Endodermal cell (in vitro differentiated cells): ENCODE data around the gene TRIM2. TPM values are rescaled to one million over a fixed set of nuclear protein-coding genes. Genes with fewer than 3 reads are reported as not detected.

Experiments
- DNase-seq: peaks from one replicate; pipeline ENCODE4 v3.0.0-alpha.2; 2017
- H3K27ac ChIP-seq: 2 replicates; pipeline ENCODE4 v1.5.1; 2013; ENCODE audit warnings: mild to moderate bottlenecking, low read depth, low read length, moderate library complexity
- H3K27me3 ChIP-seq: 2 replicates; pipeline ENCODE4 v1.6.1; 2013; ENCODE audit warnings: mild to moderate bottlenecking, low read length, moderate library complexity; ENCODE audit not compliant: insufficient read depth, control insufficient read depth, poor library complexity, severe bottlenecking
- H3K36me3 ChIP-seq: 2 replicates; pipeline ENCODE4 v1.7.0; 2013; ENCODE audit warnings: mild to moderate bottlenecking, low read length, moderate library complexity; ENCODE audit not compliant: control insufficient read depth, insufficient read depth
- H3K4me1 ChIP-seq: one replicate; pipeline ENCODE4 v1.7.0; 2013; ENCODE audit warnings: low read length; ENCODE audit not compliant: control insufficient read depth, insufficient read depth
- H3K4me3 ChIP-seq: 2 replicates; pipeline ENCODE4 v1.5.1; 2013; ENCODE audit warnings: mild to moderate bottlenecking, low read length, moderate library complexity
- H3K9ac ChIP-seq: 2 replicates; pipeline ENCODE4 v1.6.1; 2013; ENCODE audit warnings: mild to moderate bottlenecking, low read length, moderate library complexity; ENCODE audit not compliant: poor library complexity, severe bottlenecking; ENCODE audit errors: extremely low read depth
- H3K9me3 ChIP-seq: 2 replicates; pipeline ENCODE4 v1.6.1; 2013; ENCODE audit warnings: mild to moderate bottlenecking, low read length, moderate library complexity; ENCODE audit not compliant: control insufficient read depth
- H3K27ac Mint-ChIP-seq: 2 replicates; pipeline ENCODE4 v1.8.0; 2020; ENCODE audit warnings: mixed read lengths
- H3K27me3 Mint-ChIP-seq: 2 replicates; pipeline ENCODE4 v1.8.0; 2021; ENCODE audit warnings: mild to moderate bottlenecking, mixed read lengths; ENCODE audit not compliant: insufficient read depth
- H3K36me3 Mint-ChIP-seq: 2 replicates; pipeline ENCODE4 v1.8.0; 2020; ENCODE audit warnings: low read depth, mixed read lengths
- H3K4me1 Mint-ChIP-seq: 2 replicates; pipeline ENCODE4 v1.8.0; 2020; ENCODE audit warnings: mixed read lengths
- H3K4me3 Mint-ChIP-seq: 2 replicates; pipeline ENCODE4 v1.8.0; 2020; ENCODE audit warnings: mild to moderate bottlenecking, moderate library complexity, mixed read lengths
- H3K9me3 Mint-ChIP-seq: 2 replicates; pipeline ENCODE4 v1.8.0; 2020; ENCODE audit warnings: mild to moderate bottlenecking, mixed read lengths
- WGBS, 2 experiments: methylation state at CpG; one replicate each; pipeline versions ENCODE4 v1.1.5 to v1.1.7; 2013; ENCODE audit warnings: missing lambda C conversion rate in 2 of 2, mixed read lengths in 1 of 2; ENCODE audit not compliant: insufficient coverage in 1 of 2, insufficient read length in 1 of 2; 5-methylcytosine and 5-hydroxymethylcytosine counted together
- total RNA-seq, 2 donors: library from RNA; stranded (reverse); fragmentation: NEBNext Ultra II Directional in 1 of 2; extraction: Animal tissue kit (Norgen Biotek cat#: 25700) in 1 of 2; gene quantifications; 2 replicates in 1 of 2; 3 replicates in 1 of 2; pipeline ENCODE4 v1.2.1, GENCODE V29; 2021
- TF ChIP-seq, protein P1 (sequence below): fragments of 200-600 bp; sonication (generic); conservative IDR thresholded peaks from 2 replicates; pipeline ENCODE4 v1.5.0; 2021; ENCODE audit warnings: antibody characterized with exemption, mild to moderate bottlenecking

Gene TRIM2
- total RNA-seq, 2 donors from 2014 or later, result 31.8 to 56.1 TPM

DNA sequence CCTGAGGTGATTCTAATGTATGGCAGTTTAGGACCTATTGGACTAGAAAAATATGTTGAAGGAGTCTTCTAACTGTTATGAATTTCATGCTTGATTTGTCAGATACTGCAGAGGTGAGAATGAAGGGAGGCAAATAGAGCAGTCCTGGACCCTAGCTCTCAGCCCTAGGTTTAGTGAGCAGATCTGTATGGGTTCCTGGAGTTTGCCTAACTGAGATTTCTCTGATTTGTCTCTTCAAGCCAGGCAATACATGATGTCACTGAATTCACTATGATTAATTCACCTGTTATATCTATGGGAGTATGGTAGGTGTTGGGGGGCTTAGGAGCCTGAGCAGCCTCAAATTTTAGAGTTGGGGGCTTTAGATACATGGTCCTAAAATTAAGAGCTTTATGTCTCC, 142.9 kb downstream of the TRIM2 start:
- H3K27me3 ChIP-seq, result no peaks in the 10 kb centered on the region
- peaks cover 6% of the 10 kb centered on the region for H3K36me3 ChIP-seq
- TF ChIP-seq, protein P1, sequence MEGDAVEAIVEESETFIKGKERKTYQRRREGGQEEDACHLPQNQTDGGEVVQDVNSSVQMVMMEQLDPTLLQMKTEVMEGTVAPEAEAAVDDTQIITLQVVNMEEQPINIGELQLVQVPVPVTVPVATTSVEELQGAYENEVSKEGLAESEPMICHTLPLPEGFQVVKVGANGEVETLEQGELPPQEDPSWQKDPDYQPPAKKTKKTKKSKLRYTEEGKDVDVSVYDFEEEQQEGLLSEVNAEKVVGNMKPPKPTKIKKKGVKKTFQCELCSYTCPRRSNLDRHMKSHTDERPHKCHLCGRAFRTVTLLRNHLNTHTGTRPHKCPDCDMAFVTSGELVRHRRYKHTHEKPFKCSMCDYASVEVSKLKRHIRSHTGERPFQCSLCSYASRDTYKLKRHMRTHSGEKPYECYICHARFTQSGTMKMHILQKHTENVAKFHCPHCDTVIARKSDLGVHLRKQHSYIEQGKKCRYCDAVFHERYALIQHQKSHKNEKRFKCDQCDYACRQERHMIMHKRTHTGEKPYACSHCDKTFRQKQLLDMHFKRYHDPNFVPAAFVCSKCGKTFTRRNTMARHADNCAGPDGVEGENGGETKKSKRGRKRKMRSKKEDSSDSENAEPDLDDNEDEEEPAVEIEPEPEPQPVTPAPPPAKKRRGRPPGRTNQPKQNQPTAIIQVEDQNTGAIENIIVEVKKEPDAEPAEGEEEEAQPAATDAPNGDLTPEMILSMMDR, result no peak
- H3K9me3 Mint-ChIP-seq, result no peaks in the 10 kb centered on the region
- no peak overlapping the region for H3K4me3 Mint-ChIP-seq
- H3K27ac Mint-ChIP-seq, result no peak overlapping the region
- no peaks in the 10 kb centered on the region for H3K4me1 ChIP-seq
- H3K27ac ChIP-seq, result no peak overlapping the region
- H3K27me3 Mint-ChIP-seq, result peaks cover 7% of the 10 kb centered on the region
- H3K9ac ChIP-seq, result no peak overlapping the region
- DNase-seq, result no peak
- H3K36me3 Mint-ChIP-seq, result no peaks in the 10 kb centered on the region
- H3K4me1 Mint-ChIP-seq, result peaks cover 22% of the 10 kb centered on the region
- H3K9me3 ChIP-seq, result no peaks in the 10 kb centered on the region
- no peak overlapping the region for H3K4me3 ChIP-seq

DNA sequence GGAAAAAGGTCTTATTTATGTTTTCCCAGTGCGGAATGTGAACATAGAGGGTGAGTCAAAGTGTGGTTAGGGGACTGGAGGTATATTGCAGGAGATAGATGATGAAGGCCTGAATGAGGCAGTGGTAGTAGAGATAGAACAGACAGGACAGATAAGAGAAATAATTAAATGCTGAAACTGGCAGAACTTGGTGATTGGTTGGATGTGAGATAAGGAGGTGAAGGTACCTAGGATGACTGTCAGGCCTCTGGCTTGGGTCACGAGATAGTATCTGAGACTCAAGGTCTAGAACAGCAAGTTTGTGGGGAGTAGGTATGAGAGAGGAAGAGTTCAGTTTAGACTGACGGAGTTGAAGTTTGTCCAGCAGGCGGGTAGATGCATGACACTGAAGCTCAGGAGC, 143.8 kb downstream of the TRIM2 start:
- H3K9ac ChIP-seq, result no peak overlapping the region
- no peak overlapping the region for H3K27ac ChIP-seq
- H3K27me3 Mint-ChIP-seq, result peaks cover 7% of the 10 kb centered on the region
- H3K9me3 ChIP-seq, result no peaks in the 10 kb centered on the region
- H3K4me1 ChIP-seq, result no peaks in the 10 kb centered on the region
- no peaks in the 10 kb centered on the region for H3K36me3 Mint-ChIP-seq
- H3K27me3 ChIP-seq, result no peaks in the 10 kb centered on the region
- 90 to 97% methylated on average over 4 of the region's 4 CpGs for WGBS, 2 experiments
- TF ChIP-seq, protein P1, result no peak
- H3K27ac Mint-ChIP-seq, result no peak overlapping the region
- H3K4me1 Mint-ChIP-seq, result peaks cover 22% of the 10 kb centered on the region
- H3K4me3 ChIP-seq, result no peak overlapping the region
- DNase-seq, result no peak
- H3K9me3 Mint-ChIP-seq, result no peaks in the 10 kb centered on the region
- no peak overlapping the region for H3K4me3 Mint-ChIP-seq
- H3K36me3 ChIP-seq, result peaks cover 6% of the 10 kb centered on the region

DNA sequence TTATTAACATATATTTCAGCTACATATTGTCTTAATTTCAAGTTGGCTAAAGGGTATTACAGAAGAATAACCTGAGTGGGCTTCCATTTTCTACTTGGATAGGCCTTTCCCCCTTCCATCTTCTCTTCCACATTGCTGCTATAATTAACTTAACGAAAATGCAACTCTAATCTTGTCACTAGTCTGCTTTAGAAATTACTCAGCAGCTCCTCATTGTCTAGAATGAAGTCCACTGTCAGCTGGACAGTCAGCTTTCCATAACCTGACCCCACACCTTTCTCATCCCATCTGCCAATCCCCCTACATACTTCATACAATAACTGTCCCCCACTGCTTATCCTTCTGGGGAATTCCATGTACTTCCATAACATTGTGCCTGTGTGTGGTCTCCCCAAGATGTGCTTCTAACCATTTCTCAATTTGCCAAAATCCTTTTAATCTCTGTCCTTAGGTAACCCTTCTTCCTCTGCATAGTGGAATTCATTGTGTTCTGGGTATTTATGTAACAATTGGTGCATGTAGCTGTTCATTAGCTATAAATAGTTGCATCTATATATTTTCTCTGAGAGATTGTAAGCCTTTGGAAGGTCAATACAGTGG, 145.1 kb downstream of the TRIM2 start:
- H3K4me3 ChIP-seq, result no peak overlapping the region
- H3K9me3 Mint-ChIP-seq, result no peaks in the 10 kb centered on the region
- H3K4me3 Mint-ChIP-seq, result no peak overlapping the region
- no peak for DNase-seq
- H3K27me3 Mint-ChIP-seq, result peaks cover 7% of the 10 kb centered on the region
- no peak overlapping the region for H3K9ac ChIP-seq
- TF ChIP-seq, protein P1, result no peak
- H3K27ac ChIP-seq, result no peak overlapping the region
- H3K27ac Mint-ChIP-seq, result no peak overlapping the region
- no peaks in the 10 kb centered on the region for H3K9me3 ChIP-seq
- H3K4me1 Mint-ChIP-seq, result peaks cover 22% of the 10 kb centered on the region
- peaks cover 6% of the 10 kb centered on the region for H3K36me3 ChIP-seq
- H3K36me3 Mint-ChIP-seq, result no peaks in the 10 kb centered on the region
- no peaks in the 10 kb centered on the region for H3K27me3 ChIP-seq
- WGBS, 2 experiments, result 82 to 88% methylated on average over 1 of the region's 1 CpG
- no peaks in the 10 kb centered on the region for H3K4me1 ChIP-seq
